Measurements from ENCODE around the gene ADRM1.

The ADRM1 gene

DNA sequence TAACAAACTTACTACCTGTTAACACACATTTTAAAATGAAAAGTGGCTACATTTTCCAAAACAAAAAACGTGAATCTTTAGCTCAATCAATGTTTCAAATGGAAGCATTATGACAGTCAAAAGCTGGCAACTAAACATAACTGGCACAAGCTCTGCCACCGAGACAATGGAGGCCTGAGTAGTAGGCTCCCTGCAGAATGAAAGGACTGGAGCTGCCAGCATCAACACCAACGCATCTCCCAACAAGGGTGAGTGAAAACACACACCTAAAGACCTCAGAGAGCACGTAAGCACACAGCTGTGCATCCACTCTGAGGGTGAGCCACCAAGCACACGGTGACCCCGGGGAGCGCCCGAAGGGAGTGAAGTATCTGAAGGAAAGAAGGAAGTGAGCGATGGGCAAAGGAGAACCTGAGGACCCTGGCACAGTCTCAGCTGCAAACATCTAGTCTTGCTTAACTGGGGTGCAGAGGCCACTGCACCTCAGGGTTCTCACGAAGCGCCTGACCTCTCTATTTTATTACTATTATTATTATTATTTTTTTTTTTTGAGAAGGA is 1.6 kb upstream of the ADRM1 start:
- H3K4me1 Mint-ChIP-seq = peaks cover 45% of the 10 kb centered on the region
- no peaks in the 10 kb centered on the region for H3K27me3 Mint-ChIP-seq
- no peak overlapping the region for H3K27ac Mint-ChIP-seq
- H3K4me3 Mint-ChIP-seq = no peak overlapping the region
- no peaks in the 10 kb centered on the region for H3K9me3 Mint-ChIP-seq
- no peak for DNase-seq
- no peak for ATAC-seq

DNA sequence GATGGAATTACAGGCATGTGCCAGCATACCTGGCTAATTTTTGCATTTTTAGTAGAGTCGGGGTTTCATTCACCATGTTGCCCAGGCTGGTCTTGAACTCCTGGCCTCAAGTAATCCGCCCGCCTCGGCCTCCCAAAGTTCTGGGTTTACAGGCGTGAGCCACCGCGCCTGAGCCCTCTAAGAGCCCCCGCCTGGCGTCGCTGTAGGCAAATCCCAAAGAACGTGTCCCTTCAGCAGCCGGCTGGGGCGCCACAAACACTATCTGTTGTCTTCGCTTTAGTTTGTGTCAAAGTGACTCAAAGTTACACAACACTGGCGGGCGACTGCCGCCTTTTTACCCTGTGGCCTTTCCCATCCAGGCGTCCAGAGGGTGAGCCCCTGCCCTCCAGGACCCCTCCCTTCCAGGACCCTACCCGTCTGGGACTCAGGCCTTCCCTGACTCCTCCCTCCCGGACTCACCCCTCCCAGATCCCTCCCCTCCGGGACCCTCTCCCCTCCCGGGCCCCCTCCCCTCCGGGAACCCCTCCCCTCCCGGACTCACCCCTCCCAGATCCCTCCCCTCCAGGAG is 940 bp upstream of the ADRM1 start:
- Mint-ChIP-seq H3K4me1 (peaks cover 45% of the 10 kb centered on the region), H3K4me3 (peak overlapping the region; percentile 98 to 99), H3K27me3 (no peaks in the 10 kb centered on the region), H3K27ac (peak overlapping the region; percentile 100), H3K9me3 (no peaks in the 10 kb centered on the region)
- ATAC-seq (peak; percentile 68), DNase-seq (peak; percentile 87 to 94)

DNA sequence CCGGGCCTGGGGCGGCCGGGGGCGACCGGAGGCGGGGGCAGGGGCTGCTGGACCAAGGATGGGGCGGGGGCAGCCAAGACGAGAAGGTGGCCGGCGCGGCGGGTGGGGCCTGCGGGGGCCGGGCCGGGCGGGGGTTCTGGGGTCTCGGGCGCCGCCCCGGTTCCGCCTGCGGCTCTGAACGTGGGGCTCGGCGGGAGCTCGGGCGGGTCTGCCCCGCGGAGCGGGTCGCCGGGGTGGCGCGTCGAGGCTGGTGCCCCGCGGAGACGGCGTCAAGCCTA is 204 bp downstream of the ADRM1 start:
- no peak for ATAC-seq
- no peak for DNase-seq
- H3K27ac Mint-ChIP-seq = peak overlapping the region; percentile 89 to 100
- peak overlapping the region; percentile 98 to 99 for H3K4me3 Mint-ChIP-seq
- no peaks in the 10 kb centered on the region for H3K9me3 Mint-ChIP-seq
- H3K27me3 Mint-ChIP-seq = no peaks in the 10 kb centered on the region
- peaks cover 45% of the 10 kb centered on the region for H3K4me1 Mint-ChIP-seq

DNA sequence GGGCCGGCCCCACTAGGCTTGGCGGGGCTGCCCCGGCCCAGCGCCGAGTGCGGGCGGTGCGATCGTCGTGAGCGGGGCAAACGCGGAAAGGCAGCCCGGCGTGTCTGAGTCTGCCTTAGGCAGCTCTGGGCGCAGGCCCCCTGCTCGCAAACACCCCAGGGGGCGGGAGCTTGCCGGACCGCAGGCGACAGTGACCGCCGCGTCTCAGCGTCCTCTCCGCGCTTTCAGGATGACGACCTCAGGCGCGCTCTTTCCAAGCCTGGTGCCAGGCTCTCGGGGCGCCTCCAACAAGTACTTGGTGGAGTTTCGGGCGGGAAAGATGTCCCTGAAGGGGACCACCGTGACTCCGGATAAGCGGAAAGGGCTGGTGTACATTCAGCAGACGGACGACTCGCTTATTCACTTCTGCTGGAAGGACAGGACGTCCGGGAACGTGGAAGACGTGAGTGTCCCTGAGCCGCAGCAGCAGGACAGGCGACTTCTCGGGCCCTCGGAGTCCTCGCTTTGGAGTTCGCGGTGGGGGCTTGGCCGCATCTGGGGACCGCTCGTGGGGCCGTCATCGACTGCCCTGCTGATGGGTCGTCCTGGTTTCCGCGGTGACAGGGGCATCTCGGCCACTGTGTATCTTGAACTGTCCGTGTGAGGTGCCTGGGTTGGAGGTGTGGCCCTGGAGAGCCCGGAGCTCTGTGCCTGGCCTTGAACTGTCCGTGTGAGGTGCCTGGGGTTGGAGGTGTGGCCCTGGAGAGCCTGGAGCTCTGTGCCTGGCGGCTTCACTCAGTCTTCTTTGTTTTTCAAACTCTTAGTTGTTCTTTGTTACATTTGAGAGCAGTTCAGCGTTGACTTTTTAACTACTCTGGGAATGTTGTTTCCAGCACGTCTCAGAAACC is 786 bp downstream of the ADRM1 start:
- Mint-ChIP-seq H3K4me3 (peak overlapping the region; percentile 91 to 94), H3K27me3 (no peaks in the 10 kb centered on the region), H3K4me1 (peaks cover 45% of the 10 kb centered on the region), H3K27ac (peak overlapping the region; percentile 94 to 98), H3K9me3 (no peaks in the 10 kb centered on the region)
- peak; percentile 30 to 33 for DNase-seq
- ATAC-seq = peak; percentile 16

DNA sequence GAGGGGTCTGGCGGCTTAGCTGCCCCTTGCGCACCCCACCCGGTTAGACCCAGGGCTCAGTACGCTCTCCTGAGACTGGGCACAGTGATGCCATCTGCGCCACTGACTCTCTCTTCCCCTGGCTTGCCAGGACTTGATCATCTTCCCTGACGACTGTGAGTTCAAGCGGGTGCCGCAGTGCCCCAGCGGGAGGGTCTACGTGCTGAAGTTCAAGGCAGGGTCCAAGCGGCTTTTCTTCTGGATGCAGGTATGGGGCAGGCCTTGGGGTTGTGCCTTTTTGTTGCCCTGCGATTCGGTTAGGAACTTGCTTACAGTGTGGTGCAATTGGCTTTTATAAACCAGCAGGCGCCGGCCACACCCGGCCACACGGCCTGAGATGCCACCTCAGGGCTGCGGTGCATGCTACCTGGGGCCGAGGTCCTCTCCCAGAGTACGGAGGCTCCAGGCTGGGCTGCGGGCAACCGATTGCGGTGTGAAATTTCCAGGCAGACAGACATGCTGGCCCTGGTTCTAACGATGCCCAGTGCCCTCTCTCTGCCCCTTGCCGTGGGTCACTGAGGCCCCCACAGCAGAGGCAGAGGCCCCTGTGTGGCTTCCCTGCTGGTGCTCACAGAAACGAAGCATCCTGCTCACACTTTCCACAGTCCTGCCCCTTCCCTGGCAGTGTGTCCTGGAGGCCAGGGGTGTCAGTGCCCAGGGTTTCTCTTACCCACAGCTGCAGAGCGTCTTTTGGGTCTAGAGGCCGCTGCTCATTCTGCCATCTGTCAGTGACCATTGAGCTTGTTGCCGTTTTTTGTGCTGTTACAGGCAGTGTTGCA is 1.7 kb downstream of the ADRM1 start:
- H3K27me3 Mint-ChIP-seq = no peaks in the 10 kb centered on the region
- DNase-seq (no peak), ATAC-seq (no peak)
- peaks cover 45% of the 10 kb centered on the region for H3K4me1 Mint-ChIP-seq
- H3K4me3 Mint-ChIP-seq = peak overlapping the region; percentile 91 to 94
- H3K27ac Mint-ChIP-seq = peak overlapping the region; percentile 94 to 98
- H3K9me3 Mint-ChIP-seq = no peaks in the 10 kb centered on the region

DNA sequence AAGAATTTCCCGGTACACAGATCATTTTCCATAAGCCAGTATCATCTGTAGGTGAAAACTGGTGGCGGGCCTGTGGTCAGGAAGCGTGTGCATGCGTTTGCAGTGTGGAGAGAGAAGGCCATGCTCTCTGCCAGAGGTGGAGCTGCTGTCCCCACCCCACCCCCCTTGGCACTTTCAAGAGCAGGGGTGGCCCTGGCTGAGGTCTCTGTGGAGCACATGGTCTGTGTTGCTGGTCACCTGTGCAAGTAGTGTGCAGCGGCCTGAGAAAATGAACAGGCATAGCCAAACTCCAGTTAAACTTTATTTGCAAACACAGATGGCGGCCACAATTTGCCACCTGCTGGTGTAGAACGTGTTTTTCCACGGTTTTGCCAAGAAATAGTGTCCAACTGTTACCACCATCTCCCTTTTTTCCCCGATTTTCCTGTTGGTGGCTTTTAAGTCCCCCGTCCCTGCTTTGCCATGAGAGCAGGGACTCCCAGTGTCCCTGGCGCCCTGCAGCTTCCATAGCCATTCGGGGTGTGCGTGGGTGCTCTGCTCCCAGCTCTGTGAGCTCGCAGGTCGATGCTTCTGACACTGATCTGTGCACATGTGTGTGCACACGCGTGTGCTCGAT is 2.5 kb downstream of the ADRM1 start:
- ATAC-seq (no peak), DNase-seq (no peak)
- peak overlapping the region; percentile 74 to 98 for H3K27ac Mint-ChIP-seq
- no peaks in the 10 kb centered on the region for H3K9me3 Mint-ChIP-seq
- H3K4me3 Mint-ChIP-seq = peak overlapping the region; percentile 91 to 94
- H3K4me1 Mint-ChIP-seq = peaks cover 37% of the 10 kb centered on the region
- no peaks in the 10 kb centered on the region for H3K27me3 Mint-ChIP-seq

DNA sequence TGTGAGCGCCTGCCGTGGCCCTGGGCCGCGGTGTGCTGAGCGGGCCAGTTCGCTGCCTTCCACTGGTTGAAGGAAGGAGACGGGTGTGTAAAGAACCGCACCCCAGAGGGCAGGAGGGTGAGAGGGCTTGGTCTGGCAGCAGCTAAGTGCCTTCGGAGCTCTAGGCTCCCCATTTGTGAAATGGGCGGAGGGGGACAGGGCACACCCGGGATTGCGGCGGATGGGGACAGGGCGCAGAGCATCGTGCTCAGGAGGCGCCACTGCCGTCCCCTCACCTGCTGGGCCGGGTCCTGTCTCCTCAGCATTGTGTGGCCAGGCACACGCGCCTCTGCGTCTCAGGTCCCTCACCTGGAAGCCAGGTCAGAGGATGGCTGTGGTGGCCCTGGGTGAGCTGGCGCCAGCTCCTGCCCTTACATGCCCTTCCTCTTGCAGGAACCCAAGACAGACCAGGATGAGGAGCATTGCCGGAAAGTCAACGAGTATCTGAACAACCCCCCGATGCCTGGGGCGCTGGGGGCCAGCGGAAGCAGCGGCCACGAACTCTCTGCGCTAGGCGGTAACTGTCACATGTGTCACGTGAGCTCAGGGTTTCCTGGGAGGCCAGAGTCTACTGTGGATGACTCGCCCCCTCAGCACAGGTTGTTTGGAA is 3.1 kb downstream of the ADRM1 start:
- no peaks in the 10 kb centered on the region for H3K9me3 Mint-ChIP-seq
- DNase-seq (no peak), ATAC-seq (no peak)
- H3K27me3 Mint-ChIP-seq = no peaks in the 10 kb centered on the region
- peak overlapping the region in 1 of 2 donors; percentile 63 for H3K27ac Mint-ChIP-seq
- peak overlapping the region in 1 of 2 donors; percentile 58 for H3K4me3 Mint-ChIP-seq
- peaks cover 34% of the 10 kb centered on the region for H3K4me1 Mint-ChIP-seq

DNA sequence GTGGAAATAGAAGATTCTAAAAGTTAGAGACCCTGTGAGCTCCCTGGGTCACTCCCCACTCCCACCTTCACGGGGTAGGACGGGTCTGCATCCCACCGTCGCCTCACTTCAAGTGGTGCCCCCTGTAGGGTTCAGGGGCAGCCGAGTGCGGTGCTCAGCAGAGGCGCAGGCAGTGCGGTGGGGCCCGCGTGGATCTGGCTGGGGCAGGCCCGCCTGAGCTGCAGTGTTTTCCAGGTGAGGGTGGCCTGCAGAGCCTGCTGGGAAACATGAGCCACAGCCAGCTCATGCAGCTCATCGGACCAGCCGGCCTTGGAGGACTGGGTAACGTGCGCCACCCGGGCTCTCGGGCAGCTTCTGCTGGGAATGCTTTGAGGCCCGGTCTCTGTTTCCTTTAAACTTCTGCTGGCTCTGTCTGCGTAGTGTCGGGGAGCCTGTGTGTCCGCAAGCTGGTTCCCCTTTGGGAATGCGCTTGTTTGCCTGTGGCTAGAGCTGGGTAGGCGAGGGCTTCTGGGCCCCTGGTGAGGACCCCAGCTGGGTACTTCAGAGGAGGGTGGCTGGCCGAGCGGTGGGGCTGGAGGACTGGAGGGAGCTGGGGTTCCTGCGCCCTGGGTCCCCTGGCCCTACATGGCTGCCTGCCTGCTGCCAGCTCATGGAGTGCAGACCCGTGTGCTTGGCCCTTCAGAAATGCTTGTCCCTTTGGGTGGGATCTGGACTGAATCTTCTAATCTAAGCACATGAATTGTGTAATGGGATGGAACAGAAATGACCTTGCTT is 3.8 kb downstream of the ADRM1 start:
- no peak for ATAC-seq
- Mint-ChIP-seq H3K4me1 (peaks cover 33% of the 10 kb centered on the region), H3K27ac (peak overlapping the region in 1 of 2 donors; percentile 71), H3K27me3 (no peaks in the 10 kb centered on the region), H3K9me3 (no peaks in the 10 kb centered on the region), H3K4me3 (no peak overlapping the region)
- no peak for DNase-seq

DNA sequence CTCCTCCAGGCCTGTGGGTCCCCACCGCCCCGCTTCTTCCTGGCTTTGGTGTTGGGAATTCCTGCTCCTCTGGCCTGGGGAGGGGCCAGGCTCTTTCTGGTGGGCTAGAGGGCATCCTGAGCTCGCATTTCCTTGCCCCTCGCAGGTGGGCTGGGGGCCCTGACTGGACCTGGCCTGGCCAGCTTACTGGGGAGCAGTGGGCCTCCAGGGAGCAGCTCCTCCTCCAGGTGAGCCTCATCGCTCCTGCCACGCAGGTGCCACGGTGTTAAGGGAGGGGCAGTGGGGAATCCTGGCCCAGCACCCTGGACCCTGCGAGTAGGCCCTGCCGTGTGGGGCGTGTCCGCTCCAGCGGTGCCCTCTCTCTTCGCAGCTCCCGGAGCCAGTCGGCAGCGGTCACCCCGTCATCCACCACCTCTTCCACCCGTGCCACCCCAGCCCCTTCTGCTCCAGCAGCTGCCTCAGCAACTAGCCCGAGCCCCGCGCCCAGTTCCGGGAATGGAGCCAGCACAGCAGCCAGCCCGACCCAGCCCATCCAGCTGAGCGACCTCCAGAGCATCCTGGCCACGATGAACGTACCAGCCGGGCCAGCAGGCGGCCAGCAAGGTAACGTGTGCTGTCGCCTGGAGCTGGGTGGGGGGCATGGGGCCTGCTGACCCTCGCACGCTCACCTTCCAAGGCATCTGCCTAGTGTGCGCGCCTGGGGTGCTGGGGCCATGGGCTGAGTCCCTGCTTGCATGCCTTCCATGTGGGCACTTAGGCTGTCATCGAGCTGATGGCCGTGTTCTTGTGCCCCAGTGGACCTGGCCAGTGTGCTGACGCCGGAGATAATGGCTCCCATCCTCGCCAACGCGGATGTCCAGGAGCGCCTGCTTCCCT is 4.7 kb downstream of the ADRM1 start:
- Mint-ChIP-seq H3K4me3 (no peak overlapping the region), H3K9me3 (no peaks in the 10 kb centered on the region), H3K4me1 (peaks cover 24% of the 10 kb centered on the region), H3K27me3 (no peaks in the 10 kb centered on the region), H3K27ac (peak overlapping the region in 1 of 2 donors; percentile 71)
- ATAC-seq = no peak
- no peak for DNase-seq

DNA sequence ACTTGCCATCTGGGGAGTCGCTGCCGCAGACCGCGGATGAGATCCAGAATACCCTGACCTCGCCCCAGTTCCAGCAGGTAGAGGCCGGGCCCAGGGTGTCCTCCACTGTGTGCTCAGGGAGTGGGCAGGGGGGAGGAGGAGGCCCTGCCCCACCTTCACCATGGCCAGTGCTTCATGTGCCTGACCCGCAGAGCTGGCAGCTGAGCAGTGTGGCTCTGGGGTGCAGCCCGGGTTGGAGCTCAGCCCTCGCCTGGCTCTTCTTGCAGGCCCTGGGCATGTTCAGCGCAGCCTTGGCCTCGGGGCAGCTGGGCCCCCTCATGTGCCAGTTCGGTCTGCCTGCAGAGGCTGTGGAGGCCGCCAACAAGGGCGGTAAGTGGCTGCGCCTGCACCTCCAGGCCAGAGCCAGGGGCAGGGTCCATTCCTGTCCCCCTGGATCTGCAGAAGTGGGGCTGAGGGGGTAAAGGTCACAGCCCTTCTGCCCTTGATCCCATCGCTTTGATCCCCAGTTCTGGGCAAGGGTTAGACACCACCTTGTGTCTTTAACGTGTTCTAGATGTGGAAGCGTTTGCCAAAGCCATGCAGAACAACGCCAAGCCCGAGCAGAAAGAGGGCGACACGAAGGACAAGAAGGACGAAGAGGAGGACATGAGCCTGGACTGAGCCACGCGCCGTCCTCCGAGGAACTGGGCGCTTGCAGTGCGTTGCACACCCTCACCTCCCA is 5.5 kb downstream of the ADRM1 start:
- Mint-ChIP-seq H3K27ac (peak overlapping the region in 1 of 2 donors; percentile 76), H3K4me3 (no peak overlapping the region)

DNA sequence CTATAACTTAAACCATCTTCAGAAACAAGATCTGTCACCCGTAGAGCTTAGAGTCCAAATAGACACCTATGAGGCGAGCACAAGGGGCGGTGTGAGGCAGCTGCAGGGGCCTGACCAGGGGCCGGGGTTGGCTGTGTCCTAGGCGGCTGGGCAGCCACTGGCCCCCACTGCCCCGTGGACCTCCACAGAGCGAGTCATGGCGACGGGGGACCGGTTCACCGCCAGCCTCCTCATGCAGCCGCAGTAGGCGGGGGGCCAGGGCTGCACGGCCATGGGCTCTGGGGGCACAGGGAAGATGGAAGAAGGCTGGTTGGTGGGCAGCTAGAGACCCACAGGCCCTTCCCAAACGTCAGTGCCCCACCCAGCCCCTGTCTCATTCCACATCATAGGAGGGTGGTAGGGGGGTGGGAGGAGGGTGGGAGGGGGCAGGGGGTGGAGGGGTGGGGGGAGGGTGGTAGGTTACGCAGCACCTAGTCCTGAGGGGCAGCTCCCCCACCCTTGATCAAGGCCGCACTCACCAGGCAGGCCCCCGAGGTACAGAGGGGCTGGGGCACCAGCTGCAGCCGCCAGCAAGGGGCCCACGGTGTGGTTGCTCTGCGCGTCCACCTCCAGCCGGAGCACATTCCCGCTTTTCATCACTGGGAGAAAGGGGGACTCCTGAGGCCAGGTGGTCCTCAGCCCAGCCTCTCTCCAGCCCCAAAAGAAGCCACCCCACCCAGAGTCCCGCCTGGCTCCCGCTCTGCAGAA is 6.6 kb downstream of the ADRM1 start:
- no peaks in the 10 kb centered on the region for H3K9me3 Mint-ChIP-seq
- no peaks in the 10 kb centered on the region for H3K27me3 Mint-ChIP-seq
- ATAC-seq = no peak
- no peak overlapping the region for H3K27ac Mint-ChIP-seq
- no peak overlapping the region for H3K4me3 Mint-ChIP-seq
- no peak for DNase-seq
- peaks cover 14% of the 10 kb centered on the region for H3K4me1 Mint-ChIP-seq

More for the DNA sequence above, 5.5 kb downstream of the ADRM1 start:
- ATAC-seq (no peak), DNase-seq (no peak)
- Mint-ChIP-seq H3K27me3 (no peaks in the 10 kb centered on the region), H3K9me3 (no peaks in the 10 kb centered on the region), H3K4me1 (peaks cover 24% of the 10 kb centered on the region)

DNA sequence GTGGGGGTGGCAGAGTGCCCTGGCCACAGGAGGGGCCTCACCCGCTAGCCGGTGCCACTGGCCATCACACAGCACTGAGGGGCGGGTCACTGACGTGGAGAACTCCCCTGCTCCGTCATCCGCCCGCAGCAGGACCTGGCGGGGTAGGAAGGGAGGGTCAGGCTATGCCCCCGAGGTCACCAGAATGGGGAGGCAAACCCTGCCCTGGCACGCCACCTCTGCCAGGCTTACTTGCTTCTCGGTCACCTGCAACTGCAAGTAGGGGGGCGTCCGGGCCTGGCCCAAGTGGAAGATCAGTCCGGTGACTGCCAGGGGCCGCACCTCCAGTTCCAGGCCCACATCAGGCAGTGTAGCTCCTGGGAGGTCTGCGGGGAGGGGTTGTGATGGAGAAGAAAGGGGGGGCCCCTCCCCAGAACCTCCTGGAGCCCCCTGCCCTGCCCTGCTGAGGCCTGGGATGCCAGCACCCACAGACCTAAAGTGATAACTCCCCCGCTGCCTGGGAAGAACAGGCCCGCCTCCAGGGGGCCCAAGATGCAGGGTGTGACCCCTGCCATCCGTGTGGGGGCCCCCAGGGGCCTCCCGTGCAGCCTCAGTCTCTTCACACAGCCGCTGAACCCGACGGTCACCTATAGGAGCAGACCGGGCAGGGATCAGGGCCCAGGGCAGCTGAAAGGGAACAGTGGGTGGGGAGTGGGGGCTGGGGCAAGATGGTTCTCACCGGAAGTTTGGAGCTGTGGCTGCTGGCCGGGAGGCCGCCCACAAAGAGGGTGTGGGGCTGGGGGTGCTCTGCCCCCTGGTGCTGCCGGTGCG is 7.4 kb downstream of the ADRM1 start:
- H3K27me3 Mint-ChIP-seq = no peaks in the 10 kb centered on the region
- ATAC-seq (no peak), DNase-seq (no peak)
- H3K4me3 Mint-ChIP-seq = no peak overlapping the region
- peaks cover 6% of the 10 kb centered on the region for H3K4me1 Mint-ChIP-seq
- no peaks in the 10 kb centered on the region for H3K9me3 Mint-ChIP-seq
- no peak overlapping the region for H3K27ac Mint-ChIP-seq

Data from stimulated activated naive CD8-positive, alpha-beta T cell treated with anti-CD3 and anti-CD28 coated beads, Interleukin-15, amount 100 ng/mL, for 72 hours (primary cell).